Tibial artery (tissue), 4 donors: ENCODE measurements around the gene ERGIC3.

Experiments used
- DNase-seq, 2 donors: peaks; one replicate each; pipeline ENCODE4 v3.0.0-alpha.2; 2019
- H3K27ac ChIP-seq, 2 donors: fragments of 200-600 bp; sonication (generic) in 1 of 2; 1 replicate in 1 of 2; 2 replicates in 1 of 2; pipeline ENCODE4 v1.5.1; 2018 to 2019; ENCODE audit warnings: mild to moderate bottlenecking in 1 of 2
- H3K27me3 ChIP-seq, 2 donors: fragments of 200-600 bp; sonication (generic) in 1 of 2; one replicate each; pipeline versions ENCODE4 v1.5.1 to v1.6.0; 2016 to 2019
- H3K36me3 ChIP-seq, 3 donors: fragments of 200-600 bp; sonication (generic) in 2 of 3; one replicate each; pipeline ENCODE4 v1.5.1; 2016 to 2019; ENCODE audit warnings: mild to moderate bottlenecking in 2 of 3
- H3K4me1 ChIP-seq, 4 donors: fragments of 200-600 bp; sonication (generic) in 2 of 4; 1 replicate in 3 of 4; 2 replicates in 1 of 4; pipeline ENCODE4 v1.5.1; 2016 to 2019
- H3K4me3 ChIP-seq, 2 donors: fragments of 200-600 bp; sonication (generic) in 1 of 2; 1 replicate in 1 of 2; 2 replicates in 1 of 2; pipeline ENCODE4 v1.5.1; 2018 to 2019; ENCODE audit warnings: mild to moderate bottlenecking in 2 of 2
- H3K9me3 ChIP-seq, 3 donors: fragments of 200-600 bp; sonication (generic) in 1 of 3; one replicate each; pipeline ENCODE4 v1.5.1; 2016 to 2019
- intact Hi-C: fragments of 100-400 bp; cut with DNase I; formaldehyde crosslinking; loops from one replicate; pipeline ENCODE4 v1.15.0; 2023; ENCODE audit warnings: low total_unique reads
- TF ChIP-seq, protein P1 (sequence below), 2 experiments: fragments of 200-600 bp in 1 of 2; fragments of 450-650 bp in 1 of 2; IDR thresholded peaks; one replicate each; pipeline ENCODE4 v1.5.1; 2017 to 2019; ENCODE audit warnings: antibody characterized with exemption in 2 of 2, mild to moderate bottlenecking in 1 of 2, moderate library complexity in 1 of 2

Gene ERGIC3

GRCh38 chr20:35575958-35576357 is 34.1 kb downstream of the ERGIC3 start:
- no peaks in the 10 kb centered on the region for H3K4me1 ChIP-seq
- TF ChIP-seq, protein P1, sequence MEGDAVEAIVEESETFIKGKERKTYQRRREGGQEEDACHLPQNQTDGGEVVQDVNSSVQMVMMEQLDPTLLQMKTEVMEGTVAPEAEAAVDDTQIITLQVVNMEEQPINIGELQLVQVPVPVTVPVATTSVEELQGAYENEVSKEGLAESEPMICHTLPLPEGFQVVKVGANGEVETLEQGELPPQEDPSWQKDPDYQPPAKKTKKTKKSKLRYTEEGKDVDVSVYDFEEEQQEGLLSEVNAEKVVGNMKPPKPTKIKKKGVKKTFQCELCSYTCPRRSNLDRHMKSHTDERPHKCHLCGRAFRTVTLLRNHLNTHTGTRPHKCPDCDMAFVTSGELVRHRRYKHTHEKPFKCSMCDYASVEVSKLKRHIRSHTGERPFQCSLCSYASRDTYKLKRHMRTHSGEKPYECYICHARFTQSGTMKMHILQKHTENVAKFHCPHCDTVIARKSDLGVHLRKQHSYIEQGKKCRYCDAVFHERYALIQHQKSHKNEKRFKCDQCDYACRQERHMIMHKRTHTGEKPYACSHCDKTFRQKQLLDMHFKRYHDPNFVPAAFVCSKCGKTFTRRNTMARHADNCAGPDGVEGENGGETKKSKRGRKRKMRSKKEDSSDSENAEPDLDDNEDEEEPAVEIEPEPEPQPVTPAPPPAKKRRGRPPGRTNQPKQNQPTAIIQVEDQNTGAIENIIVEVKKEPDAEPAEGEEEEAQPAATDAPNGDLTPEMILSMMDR (IDR thresholded peaks at IDR 0.05), result no peak
- H3K27ac ChIP-seq, result no peak overlapping the region
- no peak for DNase-seq
- no peak overlapping the region for H3K4me3 ChIP-seq
- intact Hi-C loops, result no loop called here
- H3K9me3 ChIP-seq, result peaks cover 0 to 8% (median 4%) of the 10 kb centered on the region in 3 donors
- H3K27me3 ChIP-seq, result peaks cover 0 to 7% of the 10 kb centered on the region in 2 donors
- no peaks in the 10 kb centered on the region for H3K36me3 ChIP-seq

DNA sequence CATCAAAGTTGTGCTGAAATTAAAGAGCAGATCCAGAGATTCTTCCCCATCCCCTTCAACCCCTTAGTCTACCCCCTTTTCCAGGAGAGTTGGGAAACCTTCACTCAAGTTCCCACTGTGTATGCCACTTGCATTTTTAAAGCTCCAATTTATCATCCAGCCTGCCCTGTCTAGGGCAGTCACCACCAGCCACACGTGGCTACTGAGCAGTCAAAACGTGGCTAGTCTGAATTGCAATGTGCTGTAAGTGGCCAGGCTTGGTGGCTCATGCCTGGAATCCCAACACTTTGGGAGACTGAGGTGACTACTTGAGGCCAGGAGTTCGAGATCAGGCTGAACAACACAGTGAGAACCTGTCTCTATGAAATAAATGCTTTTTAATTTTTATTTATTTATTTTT is 34.9 kb downstream of the ERGIC3 start:
- DNase-seq, result peak in 1 of 2 donors; percentile 52
- H3K9me3 ChIP-seq, result peaks cover 0 to 8% (median 4%) of the 10 kb centered on the region in 3 donors

GRCh38 chr20:35578469-35578868 is 36.6 kb downstream of the ERGIC3 start:
- Histone ChIP-seq H3K36me3 (no peaks in the 10 kb centered on the region), H3K27ac (no peak overlapping the region), H3K9me3 (no peaks in the 10 kb centered on the region), H3K4me1 (no peaks in the 10 kb centered on the region), H3K27me3 (peaks cover 0 to 7% of the 10 kb centered on the region in 2 donors), H3K4me3 (no peak overlapping the region)
- TF ChIP-seq, protein P1 (IDR thresholded peaks at IDR 0.05), result no peak
- intact Hi-C loops, result no loop called here
- no peak for DNase-seq

More for the DNA sequence above, 34.9 kb downstream of the ERGIC3 start:
- no peak overlapping the region for H3K27ac ChIP-seq
- H3K27me3 ChIP-seq, result peaks cover 0 to 7% of the 10 kb centered on the region in 2 donors
- TF ChIP-seq, protein P1 (IDR thresholded peaks at IDR 0.05), result no peak
- H3K36me3 ChIP-seq, result no peaks in the 10 kb centered on the region
- no peaks in the 10 kb centered on the region for H3K4me1 ChIP-seq
- no peak overlapping the region for H3K4me3 ChIP-seq
- intact Hi-C loops, result no loop called here

GRCh38 chr20:35579196-35579595 is 37.3 kb downstream of the ERGIC3 start:
- no peak for DNase-seq
- intact Hi-C loops, result no loop called here
- Histone ChIP-seq H3K9me3 (no peaks in the 10 kb centered on the region), H3K36me3 (no peaks in the 10 kb centered on the region), H3K4me1 (no peaks in the 10 kb centered on the region), H3K4me3 (no peak overlapping the region), H3K27me3 (peaks cover 0 to 7% of the 10 kb centered on the region in 2 donors), H3K27ac (no peak overlapping the region)
- TF ChIP-seq, protein P1 (IDR thresholded peaks at IDR 0.05), result no peak

- DNase-seq, result no peak
- H3K4me3 ChIP-seq, result no peak overlapping the region
- peaks cover 0 to 7% of the 10 kb centered on the region in 2 donors for H3K27me3 ChIP-seq
- H3K4me1 ChIP-seq, result no peaks in the 10 kb centered on the region
- TF ChIP-seq, protein P1 (IDR thresholded peaks at IDR 0.05), result no peak
- no peaks in the 10 kb centered on the region for H3K36me3 ChIP-seq
- H3K27ac ChIP-seq, result no peak overlapping the region
- intact Hi-C loops, result no loop called here
- H3K9me3 ChIP-seq, result no peaks in the 10 kb centered on the region
These were observed 40.3 kb downstream of the ERGIC3 start for GRCh38 chr20:35582131-35582530.
